GM21390 (cell line): ENCODE results near the gene PGF.

Experiments used
- ATAC-seq: cut with Tn5 transposase; IDR thresholded peaks from one replicate; pipeline ENCODE4 v1.9.1; 2021; ENCODE audit not compliant: unreplicated experiment

The PGF gene

DNA sequence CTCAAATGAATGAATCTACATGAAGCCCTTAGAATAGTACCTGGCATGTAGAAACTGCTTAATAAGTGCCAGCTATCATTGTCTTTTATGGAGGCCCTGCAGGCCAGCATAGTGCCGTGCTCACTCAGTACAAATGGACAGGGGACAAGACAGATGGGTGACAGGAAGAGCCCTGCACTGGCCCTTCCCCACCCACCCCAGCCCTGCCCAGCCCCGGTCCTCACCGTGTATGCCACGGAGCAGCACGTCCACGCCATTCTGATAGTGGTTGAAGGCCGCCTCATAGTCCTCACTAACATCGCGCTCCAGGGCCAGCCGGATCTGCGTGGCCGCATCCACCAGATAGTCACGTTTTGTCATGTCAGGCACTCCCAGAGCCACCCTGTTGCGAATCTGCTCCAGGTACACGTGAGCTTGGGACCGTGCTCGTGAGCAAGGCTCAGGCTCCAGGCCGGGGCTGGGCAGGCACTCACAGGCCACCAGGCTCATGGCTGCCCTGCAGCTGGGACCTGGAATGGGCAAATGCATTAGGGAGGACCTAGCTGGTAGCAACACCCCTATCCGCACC, 34.3 kb downstream of the PGF start:
- no peak for ATAC-seq

DNA sequence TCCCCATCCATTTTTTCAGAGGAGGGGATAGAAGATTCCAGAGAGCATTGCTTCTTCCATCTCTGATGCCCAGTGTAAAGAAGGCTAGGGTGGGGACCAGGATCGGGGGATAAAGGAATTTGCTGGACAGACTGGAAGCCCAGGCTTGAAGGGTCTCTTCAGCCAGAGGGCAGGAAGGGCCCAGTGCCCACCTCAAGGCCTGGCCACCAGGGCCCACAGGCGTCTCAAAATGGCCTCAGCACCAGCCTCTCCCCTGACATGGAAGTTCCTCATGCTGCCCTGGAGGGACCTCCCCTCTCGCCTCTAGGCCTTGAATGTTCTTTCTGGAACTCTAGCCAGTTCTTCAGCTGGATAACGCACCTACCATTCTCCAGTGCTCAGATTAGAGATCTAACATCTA, 35.1 kb downstream of the PGF start:
- ATAC-seq = no peak

- no peak for ATAC-seq
These were observed 35.8 kb downstream of the PGF start for GRCh38 chr14:74919421-74920165.

- no peak for ATAC-seq
These were observed 37.0 kb downstream of the PGF start for GRCh38 chr14:74918380-74918779.

DNA sequence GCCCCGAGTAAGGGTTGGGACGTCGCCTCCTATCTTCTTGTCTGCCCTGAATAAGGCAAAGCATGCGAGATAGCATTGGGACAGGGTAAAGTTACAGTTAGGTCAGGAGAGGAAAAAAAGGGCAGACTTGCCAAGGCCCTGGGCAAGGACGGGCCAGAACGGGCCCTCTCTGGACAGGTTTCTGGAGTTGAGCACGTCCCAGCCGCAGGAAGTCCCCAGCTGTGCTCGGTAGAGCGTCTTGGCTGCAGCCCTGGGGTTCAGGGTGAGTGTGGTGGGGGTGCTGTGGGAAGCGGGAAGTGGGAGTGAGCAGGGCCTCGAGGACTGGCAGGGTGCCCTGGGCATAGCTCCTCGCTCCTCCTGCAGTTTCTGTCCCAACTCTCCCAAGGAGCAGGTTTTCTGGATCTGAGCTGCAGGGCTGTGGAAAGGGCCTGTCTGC, 37.7 kb downstream of the PGF start:
- ATAC-seq = no peak

DNA sequence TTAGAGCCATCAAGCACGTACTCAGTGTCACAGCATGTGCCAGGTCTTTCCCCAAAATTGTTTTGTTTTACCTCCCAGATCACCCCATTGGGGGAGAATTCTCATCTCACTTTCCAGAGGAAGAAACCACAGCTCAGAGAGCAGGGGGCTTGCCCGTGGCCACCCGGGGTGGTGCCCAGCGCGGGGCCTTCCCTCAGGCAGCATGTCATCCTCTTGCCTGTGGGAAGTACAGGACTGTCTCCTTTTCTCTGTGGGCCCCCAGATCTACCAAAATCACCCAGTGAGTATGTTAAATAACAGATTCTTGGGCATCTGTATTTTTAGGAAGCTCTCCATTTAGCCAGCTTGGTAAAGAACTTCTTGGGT, 38.2 kb downstream of the PGF start:
- no peak for ATAC-seq

- no peak for ATAC-seq
These were observed 39.6 kb downstream of the PGF start for GRCh38 chr14:74915826-74916225.

GRCh38 chr14:74915426-74915825, 40.0 kb downstream of the PGF start:
- no peak for ATAC-seq

GRCh38 chr14:74913986-74914573, 41.3 kb downstream of the PGF start:
- ATAC-seq = no peak

GRCh38 chr14:74913393-74913910, 41.9 kb downstream of the PGF start:
- no peak for ATAC-seq

DNA sequence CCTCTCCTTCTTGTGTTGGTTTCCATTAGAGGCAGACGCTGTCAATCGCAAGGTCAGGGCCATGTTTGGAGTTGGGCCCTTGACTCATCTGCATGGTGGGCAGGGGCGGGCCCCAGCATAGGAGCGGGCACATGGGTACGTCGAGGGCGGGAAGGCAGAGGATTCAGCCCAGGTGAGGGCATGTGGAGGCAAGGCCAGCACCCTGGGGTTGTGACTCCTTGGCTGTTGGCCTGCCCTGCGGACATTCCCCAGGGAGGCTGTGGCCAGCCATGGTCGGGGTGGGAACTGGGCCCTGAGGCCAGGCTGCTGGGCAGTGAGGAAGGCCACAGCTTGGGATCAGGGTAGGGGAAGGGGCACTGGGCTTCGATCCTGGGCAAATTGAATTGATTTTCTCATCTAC, 42.6 kb downstream of the PGF start:
- ATAC-seq = no peak

DNA sequence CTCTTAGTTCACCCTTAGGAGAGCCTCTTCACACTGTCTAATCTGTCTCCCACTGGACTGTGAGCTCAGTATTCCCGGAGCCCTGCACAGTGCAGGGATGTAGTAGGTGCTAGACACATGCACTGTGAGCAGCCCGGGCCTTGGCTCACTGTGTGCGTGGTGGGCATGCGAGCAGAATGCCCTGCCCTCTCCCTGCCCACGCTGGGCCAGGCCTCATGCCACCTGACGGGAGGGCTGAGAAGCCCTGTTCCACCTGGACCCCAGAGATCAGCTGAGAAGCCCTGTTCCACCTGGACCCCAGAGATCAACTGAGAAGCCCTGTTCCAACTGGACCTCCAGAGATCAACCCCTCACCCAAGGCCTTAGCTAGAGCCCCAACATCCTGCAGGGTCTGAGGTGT, 43.3 kb downstream of the PGF start:
- ATAC-seq = no peak

GRCh38 chr14:74911704-74912103, 43.7 kb downstream of the PGF start:
- no peak for ATAC-seq

GRCh38 chr14:74911221-74911620, 44.2 kb downstream of the PGF start:
- no peak for ATAC-seq

GRCh38 chr14:74910556-74910955, 44.8 kb downstream of the PGF start:
- no peak for ATAC-seq

DNA sequence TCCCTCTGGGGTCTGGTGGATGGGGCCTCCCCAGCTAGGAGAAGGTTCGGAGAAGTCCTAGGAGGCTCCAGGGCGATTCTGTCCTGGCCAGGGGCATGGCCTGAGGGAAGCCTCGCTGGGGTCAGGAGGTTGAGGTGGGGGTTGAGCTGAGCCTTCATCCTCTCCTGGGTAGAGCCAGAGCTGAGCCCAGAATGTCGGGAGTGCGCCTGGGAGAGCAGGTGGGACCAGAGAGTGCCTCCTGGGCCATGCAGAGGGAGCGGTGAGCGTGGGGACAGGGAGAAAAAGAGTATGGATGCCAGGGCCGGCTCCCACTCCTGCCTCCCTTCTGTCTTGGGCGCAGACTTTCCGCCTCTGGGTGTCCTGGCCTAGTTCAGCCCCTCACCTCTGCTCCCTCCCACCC, 45.5 kb downstream of the PGF start:
- no peak for ATAC-seq

DNA sequence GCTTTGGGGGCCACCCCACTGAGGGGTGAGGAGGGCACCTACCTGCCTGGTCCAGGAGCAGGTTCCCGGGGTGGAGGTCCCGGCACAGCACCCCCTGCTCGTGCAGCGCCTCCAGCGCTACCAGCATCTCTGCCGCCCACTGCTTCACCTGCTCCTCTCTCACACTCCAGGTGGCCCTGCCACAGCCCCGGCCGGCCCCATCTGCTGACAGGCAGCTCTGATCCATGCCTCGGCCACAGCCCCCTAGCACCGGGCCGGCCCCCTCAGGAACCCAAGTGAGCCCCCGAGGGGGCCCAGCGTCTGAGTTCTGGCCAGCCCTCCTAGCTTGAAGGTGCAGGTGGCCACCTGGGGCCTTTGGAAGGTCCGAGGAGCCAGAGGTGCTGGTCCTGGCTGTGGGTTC, 45.9 kb downstream of the PGF start:
- no peak for ATAC-seq

DNA sequence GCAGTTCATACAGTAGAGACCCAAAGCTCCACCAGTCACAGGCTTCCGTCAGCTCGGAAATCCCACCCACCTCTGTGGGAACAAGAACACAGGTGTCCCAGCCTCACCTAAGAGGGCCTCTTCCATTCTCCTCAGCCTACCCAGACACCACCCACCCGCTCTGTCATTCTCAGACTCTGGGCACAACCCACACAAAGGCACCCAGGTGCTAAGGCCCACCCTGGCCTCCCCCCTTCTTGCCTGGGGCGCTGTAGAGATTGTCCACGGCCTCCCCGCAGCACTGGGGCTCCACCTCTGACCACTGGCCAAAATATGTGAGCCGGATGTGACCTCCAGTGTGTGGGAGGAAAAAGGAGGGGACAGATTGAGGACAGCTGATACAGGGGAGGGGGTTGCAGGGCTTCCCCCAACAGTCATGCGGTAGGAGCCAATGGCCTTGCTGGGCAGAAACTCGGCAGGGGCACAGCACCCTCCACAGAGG, 46.5 kb downstream of the PGF start:
- ATAC-seq = no peak

DNA sequence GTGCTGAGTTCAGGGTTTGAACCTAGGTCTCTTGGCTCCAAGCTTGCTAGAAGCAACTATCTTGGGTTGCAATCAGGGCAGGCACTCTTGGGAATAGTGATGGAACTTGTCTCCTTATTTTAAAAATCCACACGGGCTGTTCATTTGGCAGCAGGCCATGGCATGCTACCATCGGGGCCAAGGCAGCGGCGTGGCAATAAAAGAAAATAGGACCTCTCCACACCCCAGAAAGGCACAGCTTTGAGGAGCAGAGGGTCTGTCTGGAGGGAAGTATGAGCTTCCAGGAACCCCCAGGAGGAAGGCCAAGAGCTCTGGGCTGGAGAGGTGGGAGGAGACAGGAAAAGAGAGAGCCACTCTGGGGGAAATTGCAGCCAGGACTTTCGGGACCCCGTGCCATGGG, 47.7 kb downstream of the PGF start:
- ATAC-seq = no peak

GRCh38 chr14:74906925-74907521, 48.4 kb downstream of the PGF start:
- ATAC-seq = no peak

GRCh38 chr14:74905595-74906142, 49.7 kb downstream of the PGF start:
- ATAC-seq = no peak
